ENCODE data around the gene RAD51B.

DNA sequence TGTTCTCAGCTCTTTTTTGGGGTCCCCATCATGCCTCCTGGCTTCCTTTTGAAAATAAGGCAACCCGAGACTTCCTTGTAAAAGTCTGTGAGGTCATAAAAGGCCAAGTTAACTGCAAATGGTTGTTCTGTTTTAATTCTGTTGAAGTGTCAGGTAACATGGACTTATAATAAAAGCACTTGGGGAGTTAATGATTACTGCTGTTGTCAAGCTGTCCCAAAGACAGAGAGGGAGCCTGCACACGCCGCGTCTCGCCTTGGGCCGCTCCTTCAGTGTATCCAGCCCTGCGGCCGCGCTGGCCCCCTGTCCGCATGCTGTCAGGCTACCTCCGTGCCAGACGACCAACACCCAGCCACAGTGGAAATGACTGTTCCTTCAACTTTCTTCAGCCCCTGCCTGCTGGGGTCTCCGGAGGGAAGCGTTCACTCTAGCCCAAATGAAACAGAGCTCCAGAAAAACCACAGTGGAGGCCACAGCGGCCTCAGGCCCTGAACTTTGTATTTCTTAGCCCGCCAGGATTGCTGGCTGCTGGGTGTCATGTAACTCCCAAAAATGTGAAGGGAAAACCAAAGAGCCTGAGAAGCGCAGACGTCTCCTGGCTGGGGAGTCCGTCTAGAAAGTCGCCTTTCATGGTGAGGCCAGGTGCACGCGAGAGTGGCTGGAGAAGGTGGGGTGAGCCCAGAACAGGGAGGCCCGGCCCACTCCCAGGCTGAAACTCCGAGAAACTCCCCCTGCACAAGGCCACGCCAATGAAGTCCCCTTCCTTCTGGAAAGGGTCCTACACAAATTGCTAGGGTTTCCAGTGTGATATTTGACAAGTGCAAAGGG, 784.2 kb downstream of the RAD51B start:
- TF ChIP-seq POLR2A (IDR thresholded peaks at IDR 0.05; ENCODE audit: low read depth, low read length), result no peak
- no peak for TF ChIP-seq POLR2AphosphoS5 (IDR thresholded peaks at IDR 0.05; ENCODE audit: low read depth, low read length)
- no peak for TF ChIP-seq TAF1 (IDR thresholded peaks at IDR 0.05; ENCODE audit: low read depth, low read length)
- TF ChIP-seq SPI1 (IDR thresholded peaks at IDR 0.05; ENCODE audit: low read depth, low read length), result no peak

All from GM12891 (cell line).